Cardiac fibroblast (primary cell): ENCODE results near the gene ZP4.

ENCODE experiments used
- DNase-seq, 2 donors: peaks; one replicate each; pipeline versions ENCODE4 v3.0.0 to v3.0.0-alpha.2; 2010; ENCODE audit warnings: low read depth in 2 of 2
- H3K4me3 ChIP-seq, 2 donors: replicated peaks in 1 of 2; 1 replicate in 1 of 2; 2 replicates in 1 of 2; pipeline ENCODE4 v1.5.1; 2011; ENCODE audit warnings: low read depth in 2 of 2, low read length in 2 of 2, mild to moderate bottlenecking in 2 of 2, moderate library complexity in 1 of 2
- TF ChIP-seq, protein P1 (sequence below): IDR thresholded peaks from one replicate; pipeline ENCODE4 v1.5.1; 2011; ENCODE audit warnings: low read depth, mild to moderate bottlenecking, low read length, inconsistent platforms

Gene ZP4

DNA sequence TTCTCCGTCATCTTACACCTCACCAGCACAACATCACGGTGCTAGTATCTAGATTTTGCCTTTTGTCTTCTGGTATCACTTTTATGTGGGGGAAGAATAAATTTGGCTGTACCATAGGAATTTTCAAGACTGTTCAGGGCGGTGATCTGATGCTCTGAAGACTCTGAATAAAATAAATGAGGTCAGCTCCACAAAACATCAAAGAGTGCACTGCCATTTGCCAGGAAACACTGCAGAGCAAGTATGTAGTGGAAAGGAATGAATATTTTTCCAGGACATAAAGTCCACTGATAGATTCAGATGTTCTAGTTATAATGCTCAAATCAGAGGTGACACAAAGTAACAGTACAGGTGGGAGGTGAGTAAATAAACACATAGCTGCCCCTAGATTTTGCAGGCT is 56.3 kb downstream of the ZP4 start:
- no peak for DNase-seq
- H3K4me3 ChIP-seq = no peak overlapping the region
- TF ChIP-seq, protein P1, sequence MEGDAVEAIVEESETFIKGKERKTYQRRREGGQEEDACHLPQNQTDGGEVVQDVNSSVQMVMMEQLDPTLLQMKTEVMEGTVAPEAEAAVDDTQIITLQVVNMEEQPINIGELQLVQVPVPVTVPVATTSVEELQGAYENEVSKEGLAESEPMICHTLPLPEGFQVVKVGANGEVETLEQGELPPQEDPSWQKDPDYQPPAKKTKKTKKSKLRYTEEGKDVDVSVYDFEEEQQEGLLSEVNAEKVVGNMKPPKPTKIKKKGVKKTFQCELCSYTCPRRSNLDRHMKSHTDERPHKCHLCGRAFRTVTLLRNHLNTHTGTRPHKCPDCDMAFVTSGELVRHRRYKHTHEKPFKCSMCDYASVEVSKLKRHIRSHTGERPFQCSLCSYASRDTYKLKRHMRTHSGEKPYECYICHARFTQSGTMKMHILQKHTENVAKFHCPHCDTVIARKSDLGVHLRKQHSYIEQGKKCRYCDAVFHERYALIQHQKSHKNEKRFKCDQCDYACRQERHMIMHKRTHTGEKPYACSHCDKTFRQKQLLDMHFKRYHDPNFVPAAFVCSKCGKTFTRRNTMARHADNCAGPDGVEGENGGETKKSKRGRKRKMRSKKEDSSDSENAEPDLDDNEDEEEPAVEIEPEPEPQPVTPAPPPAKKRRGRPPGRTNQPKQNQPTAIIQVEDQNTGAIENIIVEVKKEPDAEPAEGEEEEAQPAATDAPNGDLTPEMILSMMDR = no peak

DNA sequence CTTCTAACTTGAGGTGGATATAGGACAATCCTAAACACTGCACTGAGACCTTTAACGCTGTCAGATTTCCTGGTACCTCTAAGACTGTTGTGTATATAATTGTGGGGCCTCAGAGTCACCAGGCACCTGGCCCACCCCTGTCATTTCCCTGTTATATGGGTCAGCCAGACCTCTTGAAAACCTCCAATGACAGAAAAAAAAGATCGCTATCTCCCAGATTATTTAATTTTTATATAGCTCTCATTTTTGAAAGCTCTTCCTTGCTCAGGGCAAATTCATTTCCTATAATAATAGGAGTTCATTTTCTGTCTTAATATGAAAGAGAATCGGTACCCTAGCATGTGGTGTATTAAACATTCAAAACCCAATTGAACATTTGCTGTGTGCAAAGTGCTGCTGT is 56.7 kb downstream of the ZP4 start:
- no peak for DNase-seq
- H3K4me3 ChIP-seq = no peak overlapping the region
- TF ChIP-seq, protein P1 = no peak

DNA sequence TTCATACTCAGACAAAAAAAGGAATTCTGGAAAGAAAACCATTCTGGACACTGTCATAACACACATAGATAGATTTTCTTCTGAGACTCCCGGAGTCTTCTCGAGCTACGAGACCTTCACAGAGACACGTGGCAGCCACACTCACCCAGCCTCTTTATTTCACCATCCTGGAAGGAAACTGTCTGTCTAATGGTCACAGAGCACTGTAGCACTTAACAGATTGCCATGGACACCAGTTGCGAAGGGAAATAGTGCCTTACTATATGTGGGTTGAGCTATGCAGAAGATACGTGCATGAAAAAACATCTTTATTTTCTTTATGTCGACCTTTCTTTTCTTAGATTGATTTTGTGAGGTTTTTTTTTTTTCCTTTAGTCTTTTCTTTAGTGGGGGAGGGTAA is 57.9 kb downstream of the ZP4 start:
- H3K4me3 ChIP-seq = no peak overlapping the region
- TF ChIP-seq, protein P1 = no peak
- DNase-seq = no peak
